Colonic mucosa (tissue), 4 donors: ENCODE results near the gene SCN8A. TPM values are rescaled to one million over a fixed set of nuclear protein-coding genes. Genes with fewer than 3 reads are reported as not detected.

ENCODE experiments used
- DNase-seq: peaks from one replicate; pipeline ENCODE4 v3.0.0-alpha.2; 2020
- H3K27ac ChIP-seq: fragments of 200-600 bp; one replicate; pipeline ENCODE4 v1.8.0; 2021
- H3K27me3 ChIP-seq: fragments of 200-600 bp; one replicate; pipeline ENCODE4 v1.8.0; 2021
- H3K36me3 ChIP-seq: fragments of 200-600 bp; one replicate; pipeline ENCODE4 v1.8.0; 2021
- H3K4me1 ChIP-seq: fragments of 200-600 bp; one replicate; pipeline ENCODE4 v1.8.0; 2021; ENCODE audit warnings: mild to moderate bottlenecking
- H3K4me3 ChIP-seq: fragments of 200-600 bp; one replicate; pipeline ENCODE4 v1.8.0; 2021
- H3K9ac ChIP-seq, 2 donors: one replicate each; pipeline ENCODE4 v1.7.0; 2013; ENCODE audit warnings: control low read depth in 2 of 2, low read depth in 2 of 2, low read length in 2 of 2
- H3K9me3 ChIP-seq: fragments of 200-600 bp; one replicate; pipeline ENCODE4 v1.8.0; 2021
- intact Hi-C: fragments of 100-400 bp; cut with DNase I; formaldehyde crosslinking; loops from one replicate; pipeline ENCODE4 v1.14.1; 2022
- total RNA-seq, 2 donors: library from RNA; stranded (reverse); fragmentation: NEBNext Ultra II Directional in 1 of 2; extraction: Animal tissue kit (Norgen Biotek cat#: 25700) in 1 of 2; gene quantifications; one replicate each; pipeline ENCODE4 v1.2.1, GENCODE V29; 2021
- TF ChIP-seq, protein P1 (sequence below): fragments of 200-600 bp; IDR thresholded peaks from one replicate; pipeline ENCODE4 v1.8.0; 2022; ENCODE audit warnings: antibody characterized with exemption, mild to moderate bottlenecking
- donor health status: healthy.
- donor health status: DM: no; HTN: no; CAD: no.
- donor health status: DM: no; HTN: no; CAD: no.

SCN8A gene
- total RNA-seq, 2 donors from 2014 or later = 4.2 to 10.0 TPM

DNA sequence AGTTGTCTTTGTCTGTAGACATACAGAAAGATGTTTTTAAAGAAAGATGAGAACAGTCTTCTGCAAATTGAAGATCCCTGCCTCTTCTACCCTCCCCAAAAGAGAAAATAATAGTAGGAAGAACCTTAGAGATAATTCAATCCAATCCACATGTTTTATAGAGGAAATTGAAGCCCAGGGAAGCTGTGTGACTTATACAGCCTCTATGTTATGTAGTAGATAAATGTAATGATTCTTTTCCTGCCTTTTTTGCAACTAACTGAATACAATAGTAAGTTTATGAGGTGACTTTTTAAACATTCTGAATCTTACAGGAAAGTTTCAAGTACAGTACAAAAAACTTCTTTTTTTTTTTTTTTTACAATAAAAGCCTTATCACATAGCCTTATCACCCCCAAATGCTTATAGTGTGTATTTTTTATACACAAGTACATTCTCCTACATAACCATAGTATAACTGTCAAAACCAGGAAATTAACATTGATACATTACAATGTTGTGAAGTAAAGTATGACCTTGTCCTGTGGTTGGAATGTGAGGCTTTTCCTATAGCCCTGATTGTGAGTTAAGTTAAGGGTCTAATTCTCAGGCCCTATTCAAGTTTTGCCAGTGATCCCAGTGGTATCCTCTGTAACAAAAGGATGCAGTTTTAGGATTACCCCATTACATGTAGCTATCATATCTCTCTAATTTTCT lies 163.1 kb downstream of the SCN8A start:
- Histone ChIP-seq H3K27ac (no peak overlapping the region), H3K9ac (no peak overlapping the region), H3K36me3 (no peaks in the 10 kb centered on the region), H3K27me3 (no peaks in the 10 kb centered on the region), H3K9me3 (no peaks in the 10 kb centered on the region), H3K4me3 (no peak overlapping the region), H3K4me1 (peaks cover 3% of the 10 kb centered on the region)
- intact Hi-C loops = no loop called here
- TF ChIP-seq, protein P1, sequence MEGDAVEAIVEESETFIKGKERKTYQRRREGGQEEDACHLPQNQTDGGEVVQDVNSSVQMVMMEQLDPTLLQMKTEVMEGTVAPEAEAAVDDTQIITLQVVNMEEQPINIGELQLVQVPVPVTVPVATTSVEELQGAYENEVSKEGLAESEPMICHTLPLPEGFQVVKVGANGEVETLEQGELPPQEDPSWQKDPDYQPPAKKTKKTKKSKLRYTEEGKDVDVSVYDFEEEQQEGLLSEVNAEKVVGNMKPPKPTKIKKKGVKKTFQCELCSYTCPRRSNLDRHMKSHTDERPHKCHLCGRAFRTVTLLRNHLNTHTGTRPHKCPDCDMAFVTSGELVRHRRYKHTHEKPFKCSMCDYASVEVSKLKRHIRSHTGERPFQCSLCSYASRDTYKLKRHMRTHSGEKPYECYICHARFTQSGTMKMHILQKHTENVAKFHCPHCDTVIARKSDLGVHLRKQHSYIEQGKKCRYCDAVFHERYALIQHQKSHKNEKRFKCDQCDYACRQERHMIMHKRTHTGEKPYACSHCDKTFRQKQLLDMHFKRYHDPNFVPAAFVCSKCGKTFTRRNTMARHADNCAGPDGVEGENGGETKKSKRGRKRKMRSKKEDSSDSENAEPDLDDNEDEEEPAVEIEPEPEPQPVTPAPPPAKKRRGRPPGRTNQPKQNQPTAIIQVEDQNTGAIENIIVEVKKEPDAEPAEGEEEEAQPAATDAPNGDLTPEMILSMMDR = no peak
- DNase-seq = no peak

DNA sequence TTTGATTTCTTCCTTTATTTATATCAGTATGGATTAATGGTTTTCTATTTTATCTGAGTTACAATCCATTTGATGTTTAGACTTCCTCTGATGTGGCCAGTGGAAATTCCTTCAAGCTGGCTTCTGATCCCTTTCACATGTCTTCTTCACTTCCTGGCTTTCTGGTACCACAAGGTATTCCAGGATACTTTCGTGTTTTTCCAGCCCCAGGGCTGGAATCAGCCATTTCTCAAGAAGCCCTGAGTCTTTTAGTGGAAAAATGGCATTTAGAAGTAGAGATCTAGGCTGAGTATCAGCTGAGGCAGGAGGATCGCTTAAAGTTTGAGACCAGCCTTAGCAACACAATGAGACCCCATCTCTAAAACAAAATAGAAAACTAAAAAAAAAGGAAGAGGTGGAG lies 164.2 kb downstream of the SCN8A start:
- no peak for DNase-seq

DNA sequence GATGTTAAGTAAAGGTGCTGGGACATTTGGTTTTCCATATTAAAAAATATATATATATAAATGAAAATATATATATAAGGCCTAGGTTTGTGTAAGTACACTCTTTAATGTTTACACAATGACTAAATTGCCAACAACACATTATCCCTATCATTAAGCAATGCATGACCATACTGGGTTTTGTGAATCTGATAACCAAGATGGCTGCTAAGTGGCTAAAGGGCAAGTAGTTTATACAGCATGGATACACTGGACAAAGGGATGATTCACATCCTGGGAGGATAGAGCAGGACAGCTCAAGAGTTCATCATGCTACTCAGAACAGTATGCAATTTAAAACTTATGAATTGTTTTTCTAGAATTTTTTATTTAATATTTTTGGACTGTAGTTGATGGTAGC lies 168.1 kb downstream of the SCN8A start:
- TF ChIP-seq, protein P1 = no peak
- H3K36me3 ChIP-seq = no peaks in the 10 kb centered on the region
- intact Hi-C loops = no loop called here
- no peak for DNase-seq
- no peaks in the 10 kb centered on the region for H3K27me3 ChIP-seq
- H3K27ac ChIP-seq = no peak overlapping the region
- no peak overlapping the region for H3K4me3 ChIP-seq
- no peaks in the 10 kb centered on the region for H3K9me3 ChIP-seq
- H3K9ac ChIP-seq = no peak overlapping the region
- H3K4me1 ChIP-seq = no peaks in the 10 kb centered on the region

More for the DNA sequence above, 164.2 kb downstream of the SCN8A start:
- Histone ChIP-seq H3K36me3 (no peaks in the 10 kb centered on the region), H3K4me1 (peaks cover 3% of the 10 kb centered on the region), H3K27me3 (no peaks in the 10 kb centered on the region), H3K9me3 (no peaks in the 10 kb centered on the region), H3K27ac (no peak overlapping the region), H3K9ac (no peak overlapping the region), H3K4me3 (no peak overlapping the region)
- intact Hi-C loops = no loop called here
- TF ChIP-seq, protein P1 = no peak

DNA sequence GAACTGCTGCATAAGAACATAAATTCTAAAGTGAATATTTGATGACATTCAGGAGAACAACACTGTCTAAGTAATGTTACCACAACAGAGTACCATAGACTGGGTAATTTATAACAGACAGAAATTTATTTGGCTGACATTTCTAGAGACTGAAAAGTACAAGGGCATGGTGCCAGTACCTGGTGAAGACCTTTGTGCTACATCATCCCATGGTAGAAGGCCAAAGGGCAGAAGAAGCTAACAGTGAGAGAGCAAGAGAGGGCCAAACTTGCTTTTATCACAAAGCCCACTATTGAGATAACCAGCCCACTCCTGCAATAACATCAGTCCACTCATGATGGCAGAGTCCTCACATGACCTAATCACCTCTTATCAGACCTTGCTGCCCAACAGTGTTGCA lies 168.7 kb downstream of the SCN8A start:
- H3K36me3 ChIP-seq = no peaks in the 10 kb centered on the region
- H3K9me3 ChIP-seq = no peaks in the 10 kb centered on the region
- TF ChIP-seq, protein P1 = no peak
- H3K9ac ChIP-seq = no peak overlapping the region
- no peak for DNase-seq
- H3K4me1 ChIP-seq = no peaks in the 10 kb centered on the region
- H3K27ac ChIP-seq = no peak overlapping the region
- H3K27me3 ChIP-seq = no peaks in the 10 kb centered on the region
- intact Hi-C loops = no loop called here
- no peak overlapping the region for H3K4me3 ChIP-seq

DNA sequence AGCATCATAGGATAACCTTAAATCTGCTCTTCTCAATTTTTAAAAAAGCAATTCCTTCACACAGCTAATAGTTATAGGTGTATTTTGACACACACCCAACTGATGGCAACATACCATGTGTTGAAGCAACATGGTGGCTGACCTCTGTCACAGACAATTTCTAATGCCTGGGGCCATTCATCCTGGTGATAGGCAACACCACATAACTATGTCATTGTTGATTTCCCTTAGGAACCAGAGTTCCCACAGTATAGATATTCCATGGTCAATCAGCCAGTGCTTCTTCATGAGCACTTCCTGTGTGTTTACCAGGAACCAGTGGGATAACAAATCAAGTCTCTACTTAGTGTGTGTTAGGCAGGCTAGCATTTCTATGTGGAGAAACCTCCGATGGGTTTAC lies 169.2 kb downstream of the SCN8A start:
- intact Hi-C loops = no loop called here
- DNase-seq = no peak
- H3K9ac ChIP-seq = no peak overlapping the region
- no peak overlapping the region for H3K27ac ChIP-seq
- no peak overlapping the region for H3K4me3 ChIP-seq
- TF ChIP-seq, protein P1 = no peak
- H3K4me1 ChIP-seq = no peaks in the 10 kb centered on the region
- H3K27me3 ChIP-seq = no peaks in the 10 kb centered on the region
- H3K9me3 ChIP-seq = no peaks in the 10 kb centered on the region
- no peaks in the 10 kb centered on the region for H3K36me3 ChIP-seq
